Cortex of kidney (tissue), 1 donor: Measurements from ENCODE around the gene TENM3.

ENCODE experiments used
- DNase-seq: peaks from one replicate; lab custom pipeline; 2025; lab: John Stamatoyannopoulos, UW

Gene TENM3

DNA sequence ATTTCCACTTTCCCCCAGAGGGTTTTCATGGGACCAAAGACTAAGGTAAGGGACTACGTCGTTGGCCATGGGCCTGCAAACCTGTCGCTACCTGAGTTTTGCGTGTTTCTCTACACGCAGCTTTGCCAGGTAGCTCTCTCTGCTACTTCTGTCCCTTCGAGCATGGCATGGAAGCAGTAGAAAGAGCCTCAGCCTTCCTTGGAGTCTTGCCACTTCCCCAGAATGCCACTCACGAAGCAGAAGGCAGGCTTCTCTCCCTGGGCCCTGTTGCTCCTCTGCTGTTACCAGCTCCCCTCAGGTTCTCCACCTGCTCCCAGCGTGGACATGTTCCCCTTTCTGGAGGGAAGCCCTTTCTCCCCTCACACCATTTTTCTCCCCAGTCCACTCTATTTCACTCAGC lies 381.1 kb downstream of the TENM3 start:
- DNase-seq = no peak

DNA sequence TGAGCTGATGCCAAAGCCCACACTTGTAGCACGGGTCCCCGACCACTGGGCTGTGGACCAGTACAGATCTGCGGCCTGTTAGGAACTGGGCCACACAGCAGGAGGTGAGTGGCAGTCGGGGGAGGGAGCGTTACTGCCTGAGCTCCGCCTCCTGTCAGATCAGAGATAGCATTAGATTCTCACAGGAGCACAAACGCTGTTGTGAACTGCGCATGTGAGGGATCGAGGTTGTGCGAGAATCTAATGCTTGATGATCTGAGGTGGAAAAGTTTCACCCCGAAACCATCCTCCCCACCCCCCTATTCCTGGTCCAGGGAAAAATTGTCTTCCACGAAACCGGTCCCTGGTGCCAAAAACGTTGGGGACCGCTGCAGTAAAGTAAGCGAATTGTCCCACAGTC lies 382.0 kb downstream of the TENM3 start:
- no peak for DNase-seq

DNA sequence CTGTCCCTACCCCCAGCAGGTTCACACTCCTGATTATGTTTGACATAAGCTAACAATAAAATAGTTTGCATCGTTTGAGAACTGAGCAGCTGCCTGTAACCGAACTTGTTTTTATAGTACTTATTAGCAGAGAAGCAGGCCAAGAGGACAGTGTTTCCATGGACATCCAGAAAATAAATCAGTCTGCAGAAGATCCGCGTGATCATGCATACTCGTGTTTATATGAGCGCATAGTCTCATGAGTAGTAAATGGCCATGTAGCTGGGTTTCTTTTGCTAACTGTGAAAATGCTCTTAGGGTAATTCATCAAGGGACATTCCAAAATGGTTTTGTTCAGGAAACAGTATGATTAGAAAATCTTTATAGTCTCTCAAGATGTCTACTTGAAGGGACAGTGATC lies 384.8 kb downstream of the TENM3 start:
- DNase-seq = no peak

DNA sequence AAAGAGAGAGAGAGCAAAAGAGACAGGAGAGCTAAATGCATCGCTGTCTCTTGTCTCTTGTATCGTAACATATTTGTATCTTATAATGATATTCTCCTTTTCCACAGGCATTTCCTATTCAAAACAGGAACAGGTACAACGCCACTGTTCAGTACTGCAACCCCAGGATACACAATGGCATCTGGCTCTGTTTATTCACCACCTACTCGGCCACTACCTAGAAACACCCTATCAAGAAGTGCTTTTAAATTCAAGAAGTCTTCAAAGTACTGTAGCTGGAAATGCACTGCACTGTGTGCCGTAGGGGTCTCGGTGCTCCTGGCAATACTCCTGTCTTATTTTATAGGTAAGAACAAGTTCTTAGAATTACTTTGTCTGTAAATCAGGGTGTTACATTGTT lies 385.3 kb downstream of the TENM3 start:
- DNase-seq = no peak

DNA sequence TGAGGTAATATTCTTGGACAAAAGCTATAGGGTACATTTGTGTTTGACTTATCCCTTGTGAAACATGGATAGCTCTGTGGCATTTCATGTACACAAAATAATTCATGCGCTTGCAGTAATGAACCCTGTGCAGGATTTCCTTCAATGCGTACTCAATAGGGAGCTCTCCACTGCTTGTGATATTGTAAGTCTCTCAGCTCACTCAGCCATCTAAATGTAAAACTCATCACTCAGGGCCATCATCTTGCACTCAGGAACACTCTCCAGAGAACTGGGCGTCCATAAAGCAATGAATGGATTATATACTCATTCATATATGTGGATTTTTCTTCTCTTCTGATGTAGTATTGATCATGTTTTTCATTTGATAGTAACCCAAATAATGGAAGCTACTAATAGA lies 385.9 kb downstream of the TENM3 start:
- no peak for DNase-seq

DNA sequence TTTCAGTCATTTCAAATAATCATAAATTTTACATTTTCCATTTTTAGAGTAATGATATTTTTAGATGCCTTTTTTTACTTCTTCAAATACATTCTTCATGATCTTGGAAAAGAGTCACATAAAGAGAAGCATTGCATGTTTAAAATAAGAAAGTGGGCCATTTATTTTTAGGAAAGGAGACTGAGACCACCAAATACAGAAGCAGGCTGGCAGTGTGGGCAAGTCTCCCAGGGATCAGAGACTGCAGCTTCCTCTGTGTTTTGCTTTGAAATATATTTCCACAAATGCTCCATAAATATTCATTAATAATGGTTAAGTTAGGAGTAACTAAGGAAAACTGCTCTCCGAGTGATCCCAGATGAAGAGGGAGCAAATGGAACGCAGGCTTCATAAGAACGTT lies 397.3 kb downstream of the TENM3 start:
- no peak for DNase-seq

DNA sequence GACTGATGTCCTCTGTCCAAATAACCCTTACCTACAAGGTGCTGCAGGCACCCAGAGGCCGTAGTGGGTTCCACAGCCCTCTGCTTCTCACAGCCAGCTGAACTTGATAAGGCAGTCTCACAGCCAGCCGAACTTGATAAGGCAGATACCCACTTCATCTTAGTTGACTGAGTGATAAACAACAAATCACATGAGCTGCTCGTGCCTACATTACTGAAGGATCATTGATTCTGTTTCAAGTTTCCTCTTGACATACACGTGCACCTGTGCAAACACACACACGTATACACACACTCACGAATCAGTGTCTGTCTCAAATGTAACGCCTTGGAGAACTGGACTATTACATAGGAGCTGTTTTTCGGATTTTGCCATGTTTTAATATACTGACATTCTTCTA lies 397.7 kb downstream of the TENM3 start:
- DNase-seq = no peak

DNA sequence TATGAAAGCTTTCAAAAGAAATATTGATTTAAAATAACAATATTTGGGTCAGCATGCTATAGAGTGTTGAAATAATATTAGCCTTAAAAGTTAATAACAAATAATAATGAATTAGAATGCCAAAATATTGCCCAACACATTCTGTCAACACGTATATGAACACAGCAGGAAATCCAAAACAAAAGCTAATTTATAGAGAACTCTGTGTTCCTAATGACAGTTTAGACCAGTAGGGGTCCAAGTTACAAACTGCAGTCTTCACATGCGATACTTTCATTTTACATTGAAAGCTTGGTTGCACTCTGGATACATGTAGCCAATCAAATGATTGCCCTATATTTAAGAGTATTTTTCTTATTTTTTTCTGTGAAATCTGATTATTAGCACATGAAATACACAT lies 399.6 kb downstream of the TENM3 start:
- DNase-seq = no peak

DNA sequence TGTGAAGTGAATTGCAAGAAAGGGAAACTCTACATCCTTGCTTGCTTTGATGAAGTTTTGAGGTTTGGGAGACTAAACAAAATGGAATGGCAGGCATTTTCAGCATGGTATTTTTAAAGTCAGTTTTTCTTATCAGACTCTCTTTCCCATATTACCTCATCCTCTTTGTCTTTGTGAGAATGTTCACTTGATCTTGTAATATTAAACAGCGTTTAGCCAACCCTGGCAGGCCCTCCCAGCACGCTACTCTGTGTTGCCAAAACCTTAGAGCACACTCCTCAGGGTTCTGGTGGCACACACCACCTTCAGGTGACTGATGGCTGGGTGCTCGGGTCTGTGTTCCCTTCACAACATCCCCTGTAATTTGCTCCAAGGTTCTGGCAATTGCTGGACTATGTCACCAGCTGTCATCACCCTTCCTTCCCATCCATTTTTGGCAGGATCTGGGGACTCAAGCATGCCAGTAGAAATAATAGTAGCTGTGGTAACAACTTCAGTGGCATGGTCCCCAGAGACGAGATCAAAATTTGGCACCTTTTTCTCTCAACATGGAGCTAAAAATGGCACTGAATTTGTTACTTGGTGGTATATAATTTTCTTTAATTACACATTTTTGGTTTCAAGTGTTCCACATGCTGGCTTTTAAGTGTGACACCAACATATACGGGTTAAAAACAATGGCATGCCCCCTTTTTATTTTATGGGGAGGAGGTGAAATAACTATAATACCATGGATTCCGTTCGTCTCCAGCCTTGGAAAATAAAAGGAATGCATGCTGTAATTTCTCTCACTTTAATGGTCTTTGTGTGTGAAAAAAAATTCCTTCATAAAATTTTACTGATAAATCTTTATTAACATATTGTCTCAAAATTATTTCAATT lies 400.8 kb downstream of the TENM3 start:
- DNase-seq = no peak

DNA sequence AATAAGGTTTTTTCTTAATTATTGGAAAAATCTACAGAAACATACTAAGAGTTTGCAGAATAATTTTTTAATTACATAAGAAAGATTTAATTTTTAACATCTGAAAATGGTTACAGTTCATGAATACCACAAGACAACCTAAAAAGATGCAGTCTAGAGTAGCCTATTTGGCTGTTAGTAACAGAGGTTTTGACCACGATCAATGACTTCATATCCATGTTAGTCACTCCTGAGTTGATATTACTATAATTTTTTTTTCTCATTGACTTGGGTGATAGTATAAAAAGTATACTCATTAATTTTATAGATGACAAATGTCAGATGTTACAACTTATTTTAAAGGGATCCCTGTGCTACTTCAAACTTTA lies 401.5 kb downstream of the TENM3 start:
- no peak for DNase-seq

DNA sequence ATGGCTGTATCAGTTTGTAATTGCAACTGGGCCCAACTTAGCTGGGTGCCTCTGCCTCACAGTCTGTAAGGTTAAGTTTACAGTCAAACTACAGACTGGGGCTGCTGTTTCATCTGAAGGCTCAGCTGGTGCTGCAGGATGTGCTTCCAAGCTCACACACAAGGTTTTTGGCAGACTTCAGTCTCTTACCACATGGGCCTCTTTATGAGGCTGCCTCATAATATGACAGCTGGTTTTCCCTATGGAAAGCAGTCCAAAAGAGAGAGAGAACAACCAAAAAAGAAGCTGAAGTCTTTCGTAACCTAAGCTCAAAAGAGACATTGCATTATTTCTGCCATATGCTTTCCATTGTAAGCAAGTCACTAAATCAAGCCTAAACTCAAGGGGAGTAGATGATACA lies 402.3 kb downstream of the TENM3 start:
- DNase-seq = no peak

DNA sequence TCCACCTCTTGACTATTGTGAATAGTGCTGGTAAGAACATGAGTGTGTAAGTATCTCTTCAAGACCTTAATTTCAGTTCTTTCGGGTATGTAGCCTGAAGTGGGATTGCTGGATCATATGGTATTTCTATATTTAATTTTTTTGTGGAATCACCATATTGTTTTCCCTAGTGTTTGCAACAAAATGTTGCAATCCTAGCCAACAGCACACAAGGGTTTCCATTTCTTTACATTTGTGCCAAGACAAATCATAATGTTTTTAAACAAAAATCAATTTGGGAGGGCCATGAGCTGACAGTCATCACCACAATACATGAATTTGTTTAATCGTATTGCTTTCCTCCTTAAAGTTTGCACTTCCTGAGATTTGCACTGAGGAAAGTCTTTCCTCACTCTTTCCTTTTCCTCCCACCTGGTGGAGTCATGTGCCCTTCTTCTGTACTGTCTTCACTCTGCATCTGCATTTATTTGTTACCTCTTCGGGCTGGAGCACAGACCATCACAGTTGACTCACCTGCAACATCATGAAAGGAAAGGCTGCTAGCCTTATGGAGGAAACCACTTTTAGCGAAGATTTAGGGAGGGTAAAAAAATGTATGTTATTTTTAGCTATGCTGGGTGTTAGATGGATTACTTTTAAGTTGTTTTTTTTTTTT lies 404.6 kb downstream of the TENM3 start:
- DNase-seq = no peak

DNA sequence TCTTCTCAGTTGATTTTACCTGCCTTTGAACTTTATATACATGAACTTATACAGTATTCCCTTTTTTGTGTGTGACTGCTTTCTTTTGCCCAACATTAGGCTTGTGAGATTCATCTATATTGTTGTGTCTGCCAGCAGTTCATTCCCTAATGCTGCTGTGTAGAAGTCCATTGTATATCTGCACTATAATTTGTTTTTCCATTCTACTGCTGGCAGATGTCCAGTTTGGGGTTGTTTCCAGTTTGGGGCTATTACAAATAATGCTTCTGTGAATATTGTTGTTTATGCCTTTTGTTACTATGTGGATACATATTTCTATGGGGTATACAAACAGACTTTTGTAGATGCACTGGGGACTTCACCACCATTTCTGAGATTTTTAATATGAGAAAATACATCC lies 405.6 kb downstream of the TENM3 start:
- no peak for DNase-seq

DNA sequence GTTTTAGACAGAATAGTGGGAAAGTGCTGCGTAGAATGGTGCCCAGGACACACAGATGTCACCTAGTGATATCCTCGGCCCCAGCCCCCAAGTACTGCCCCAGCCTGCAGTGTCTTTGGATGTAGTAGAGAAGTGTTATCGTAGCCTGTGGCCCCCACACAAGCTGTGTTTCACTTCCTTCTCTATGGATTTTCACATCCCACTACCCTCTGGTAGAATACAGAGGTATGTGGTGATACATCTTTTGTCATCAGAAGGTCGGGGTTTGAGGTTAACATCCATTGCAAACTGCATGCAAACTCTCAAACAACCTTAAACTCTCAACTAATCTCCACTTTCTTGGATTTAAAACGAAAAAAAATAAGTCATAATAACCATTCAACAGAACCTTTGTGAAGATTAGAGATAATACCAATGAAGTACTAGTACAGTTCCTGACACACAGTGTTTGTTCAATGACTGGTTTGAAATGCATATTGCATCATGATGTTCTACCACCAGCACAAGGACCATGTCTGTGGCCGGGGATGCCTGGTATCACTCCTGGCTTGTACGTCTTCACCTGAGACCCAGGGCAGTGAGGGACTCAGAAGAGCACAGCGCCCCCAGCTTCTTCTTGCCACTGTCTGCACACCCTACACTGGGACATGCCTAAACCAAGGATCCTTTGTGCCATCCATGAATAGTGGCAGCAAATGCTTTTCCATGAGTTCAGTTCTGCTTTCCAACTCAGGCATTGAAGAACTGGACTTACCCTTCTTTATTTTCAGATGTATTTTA lies 406.7 kb downstream of the TENM3 start:
- DNase-seq = no peak

DNA sequence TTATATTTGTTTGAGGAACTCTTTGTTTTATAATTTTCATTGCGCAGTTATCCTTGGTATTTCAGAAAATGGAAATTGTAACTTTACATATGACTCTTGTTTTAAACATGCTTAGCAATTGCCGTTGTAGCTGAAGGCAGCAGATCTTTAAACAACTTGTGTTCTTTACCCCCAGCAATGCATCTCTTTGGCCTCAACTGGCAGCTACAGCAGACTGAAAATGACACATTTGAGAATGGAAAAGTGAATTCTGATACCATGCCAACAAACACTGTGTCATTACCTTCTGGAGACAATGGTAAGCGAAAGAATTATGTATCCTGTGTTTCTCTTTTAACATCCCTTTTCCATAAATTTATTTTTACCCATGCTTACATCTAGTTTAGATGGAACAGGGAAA lies 410.4 kb downstream of the TENM3 start:
- DNase-seq = no peak

DNA sequence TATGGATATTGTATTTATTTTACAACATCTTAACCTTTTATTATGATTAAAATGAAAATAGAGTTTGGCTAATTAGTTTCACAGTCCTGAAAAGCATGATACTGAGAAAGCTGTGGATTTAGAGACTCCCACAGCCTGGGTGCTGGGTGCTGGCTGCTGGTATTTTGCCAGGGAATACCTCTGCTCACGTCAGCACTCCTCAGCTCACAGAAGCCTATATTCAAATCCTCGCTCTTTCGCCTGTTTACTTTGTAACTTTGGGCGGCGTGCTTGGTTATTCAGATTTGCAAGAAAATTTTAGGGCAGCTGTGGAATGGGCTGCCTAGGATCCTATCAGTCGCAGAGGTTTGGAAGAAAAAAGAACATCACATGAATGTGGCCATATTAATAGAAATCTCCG lies 412.1 kb downstream of the TENM3 start:
- DNase-seq = no peak

DNA sequence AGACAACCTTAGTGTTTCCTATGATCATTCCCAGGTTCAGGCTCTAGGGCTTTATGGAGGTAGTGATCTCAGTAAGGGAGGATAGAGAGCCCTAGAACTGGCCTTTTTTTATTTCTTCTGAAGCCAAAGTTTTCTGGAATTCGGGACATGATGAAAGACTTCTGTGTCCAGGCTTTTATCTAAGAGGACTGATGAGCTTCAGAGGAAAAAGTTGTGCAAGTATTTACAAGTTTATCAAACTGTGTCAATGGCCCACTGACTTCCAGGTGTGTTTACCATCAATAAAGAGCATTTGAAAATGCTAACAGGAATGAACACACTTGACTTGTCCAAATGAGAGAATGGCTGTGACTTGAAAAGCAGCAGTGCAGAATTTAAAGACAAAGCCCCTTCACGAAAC lies 419.3 kb downstream of the TENM3 start:
- DNase-seq = no peak

DNA sequence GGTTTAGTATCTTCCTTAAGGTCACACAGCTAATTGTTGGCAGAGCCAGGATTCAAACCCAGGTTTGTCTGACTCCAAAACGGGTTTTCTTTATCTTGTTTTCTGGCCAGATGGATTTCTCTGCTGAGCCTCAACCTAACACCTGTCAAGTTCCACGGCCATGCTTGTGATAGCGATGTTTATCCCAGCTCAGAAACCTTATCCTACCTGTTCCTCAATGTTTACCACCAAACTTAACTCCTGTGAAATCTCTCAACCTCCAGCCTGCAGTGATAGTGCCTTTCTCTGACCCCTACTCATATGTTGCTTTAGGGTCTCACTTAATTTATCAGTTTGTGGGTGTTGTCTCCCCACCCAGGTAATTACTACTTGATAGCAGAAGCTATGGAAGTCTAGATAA lies 428.0 kb downstream of the TENM3 start:
- no peak for DNase-seq

DNA sequence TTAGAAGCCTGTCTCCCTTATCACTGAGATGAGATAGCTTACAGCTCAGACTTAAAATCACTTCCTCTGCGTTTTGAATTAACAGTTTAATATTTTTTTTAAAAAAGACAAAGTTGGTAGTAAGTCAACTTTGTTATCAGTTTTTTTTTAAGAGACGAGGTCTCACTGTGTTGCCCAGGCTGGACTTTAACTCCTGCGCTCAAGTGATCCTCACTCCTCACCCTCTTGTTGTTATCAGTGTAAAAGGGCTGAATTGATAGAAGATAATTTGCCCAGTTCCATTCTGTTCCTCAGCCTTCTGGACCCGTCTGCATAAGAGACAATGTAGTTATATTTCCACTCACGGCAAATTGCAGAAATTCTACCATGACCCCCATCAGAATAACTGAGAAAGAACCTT lies 428.5 kb downstream of the TENM3 start:
- DNase-seq = no peak

DNA sequence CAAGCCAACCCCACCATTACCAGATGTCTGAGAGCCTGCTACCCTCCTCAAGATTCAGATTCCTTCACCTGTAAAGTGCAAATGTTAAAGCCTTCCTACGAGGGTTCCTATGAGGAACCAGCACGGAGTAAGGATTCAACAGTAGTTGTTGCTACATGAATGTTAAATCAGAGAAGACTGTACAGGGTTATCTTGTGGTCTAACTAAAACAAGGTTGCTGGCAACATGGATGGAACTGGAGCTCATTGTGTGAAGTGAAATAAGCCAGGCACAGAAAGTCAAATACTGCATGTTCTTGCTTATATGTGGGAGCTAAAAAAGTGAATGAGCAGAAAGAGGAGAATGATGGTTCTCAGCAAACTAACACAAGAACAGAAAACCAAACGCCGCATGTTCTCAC lies 435.4 kb downstream of the TENM3 start:
- DNase-seq = no peak

DNA sequence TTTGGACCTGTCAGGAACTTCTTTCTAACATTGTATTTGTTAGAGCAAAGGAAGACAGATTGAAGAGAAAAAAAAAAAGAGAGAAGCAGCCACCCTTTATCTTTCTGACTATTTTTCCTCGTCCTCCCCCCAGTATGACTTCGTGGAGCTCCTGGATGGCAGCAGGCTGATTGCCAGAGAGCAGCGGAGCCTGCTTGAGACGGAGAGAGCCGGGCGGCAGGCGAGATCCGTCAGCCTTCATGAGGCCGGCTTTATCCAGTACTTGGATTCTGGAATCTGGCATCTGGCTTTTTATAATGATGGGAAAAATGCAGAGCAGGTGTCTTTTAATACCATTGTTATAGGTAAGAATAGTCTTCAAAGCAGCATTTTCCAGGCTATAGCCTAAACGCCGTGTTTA lies 436.3 kb downstream of the TENM3 start:
- no peak for DNase-seq

DNA sequence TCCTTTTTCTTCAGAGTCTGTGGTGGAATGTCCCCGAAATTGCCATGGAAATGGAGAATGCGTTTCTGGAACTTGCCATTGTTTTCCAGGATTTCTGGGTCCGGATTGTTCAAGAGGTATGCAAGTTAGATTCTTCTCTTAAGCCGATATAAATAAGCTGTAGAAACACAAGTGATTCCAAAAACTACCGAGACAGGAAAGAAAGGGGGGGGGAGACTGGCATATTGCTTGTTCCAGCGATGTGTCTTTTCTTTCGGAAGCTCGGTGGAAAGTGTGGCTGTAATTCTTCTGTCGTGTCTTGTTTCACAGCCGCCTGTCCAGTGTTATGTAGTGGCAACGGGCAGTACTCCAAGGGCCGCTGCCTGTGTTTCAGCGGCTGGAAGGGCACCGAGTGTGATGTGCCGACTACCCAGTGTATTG lies 437.0 kb downstream of the TENM3 start:
- DNase-seq = no peak

DNA sequence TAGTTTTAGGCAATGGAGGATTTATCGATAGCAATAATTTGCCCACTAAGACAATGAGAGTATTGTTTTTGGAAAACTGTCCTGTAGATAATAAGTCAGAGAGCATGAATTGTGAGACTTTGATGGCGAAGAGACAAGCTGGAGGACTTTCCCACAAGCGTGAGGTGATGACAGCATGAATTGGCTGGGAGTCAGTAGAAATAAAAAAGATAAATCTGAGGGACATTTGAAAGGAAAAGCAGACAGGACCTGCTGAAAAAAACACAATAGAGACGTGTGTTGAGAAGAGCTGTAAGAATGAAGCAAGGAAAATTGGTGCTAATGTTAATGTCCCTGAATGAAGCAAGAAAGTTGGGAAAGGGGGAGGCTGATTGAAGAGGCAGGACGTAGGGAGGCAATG lies 440.5 kb downstream of the TENM3 start:
- DNase-seq = no peak
